Epithelial cell of esophagus (primary cell): Measurements from ENCODE around the gene HOMEZ.
"Not testable (repeated sequence)": the region's sequence is repeated elsewhere in the genome, so short reads cannot be mapped to it uniquely, and the experiment has no call there.

ENCODE experiments used
- DNase-seq: peaks from one replicate; pipeline ENCODE4 v3.0.0; 2010; ENCODE audit warnings: low read depth
- H3K4me3 ChIP-seq: 2 replicates; pipeline ENCODE4 v1.5.1; 2011; ENCODE audit warnings: mild to moderate bottlenecking, low read length, control low read depth
- TF ChIP-seq, protein P1 (sequence below): IDR thresholded peaks from 2 replicates; pipeline ENCODE4 v1.5.1; 2011; ENCODE audit warnings: low read depth, mild to moderate bottlenecking, low read length, control low read depth, inconsistent platforms; ENCODE audit not compliant: insufficient read depth; ENCODE audit errors: missing control alignments

Gene HOMEZ

DNA sequence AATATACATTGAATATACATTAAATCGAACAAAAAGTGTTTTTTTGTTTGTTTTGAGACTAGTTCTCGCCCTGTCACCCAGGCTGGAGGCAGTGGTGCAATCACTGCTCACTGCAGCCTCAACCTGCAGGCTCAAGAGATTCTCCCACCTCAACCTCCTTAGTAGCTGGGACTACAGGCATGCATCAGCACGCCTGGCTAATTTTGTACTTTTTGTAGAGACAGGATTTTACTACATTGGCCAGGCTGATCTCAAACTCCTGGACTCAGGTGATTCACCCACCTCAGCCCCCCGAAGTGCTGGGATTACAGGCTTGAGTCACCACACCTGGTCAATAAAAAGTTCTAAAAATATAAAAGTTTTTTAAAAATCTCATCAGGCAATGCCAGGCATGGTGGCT lies 58.4 kb downstream of the HOMEZ start:
- DNase-seq: peak; percentile 69
- TF ChIP-seq, protein P1, sequence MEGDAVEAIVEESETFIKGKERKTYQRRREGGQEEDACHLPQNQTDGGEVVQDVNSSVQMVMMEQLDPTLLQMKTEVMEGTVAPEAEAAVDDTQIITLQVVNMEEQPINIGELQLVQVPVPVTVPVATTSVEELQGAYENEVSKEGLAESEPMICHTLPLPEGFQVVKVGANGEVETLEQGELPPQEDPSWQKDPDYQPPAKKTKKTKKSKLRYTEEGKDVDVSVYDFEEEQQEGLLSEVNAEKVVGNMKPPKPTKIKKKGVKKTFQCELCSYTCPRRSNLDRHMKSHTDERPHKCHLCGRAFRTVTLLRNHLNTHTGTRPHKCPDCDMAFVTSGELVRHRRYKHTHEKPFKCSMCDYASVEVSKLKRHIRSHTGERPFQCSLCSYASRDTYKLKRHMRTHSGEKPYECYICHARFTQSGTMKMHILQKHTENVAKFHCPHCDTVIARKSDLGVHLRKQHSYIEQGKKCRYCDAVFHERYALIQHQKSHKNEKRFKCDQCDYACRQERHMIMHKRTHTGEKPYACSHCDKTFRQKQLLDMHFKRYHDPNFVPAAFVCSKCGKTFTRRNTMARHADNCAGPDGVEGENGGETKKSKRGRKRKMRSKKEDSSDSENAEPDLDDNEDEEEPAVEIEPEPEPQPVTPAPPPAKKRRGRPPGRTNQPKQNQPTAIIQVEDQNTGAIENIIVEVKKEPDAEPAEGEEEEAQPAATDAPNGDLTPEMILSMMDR: no peak
- no peak overlapping the region for H3K4me3 ChIP-seq

DNA sequence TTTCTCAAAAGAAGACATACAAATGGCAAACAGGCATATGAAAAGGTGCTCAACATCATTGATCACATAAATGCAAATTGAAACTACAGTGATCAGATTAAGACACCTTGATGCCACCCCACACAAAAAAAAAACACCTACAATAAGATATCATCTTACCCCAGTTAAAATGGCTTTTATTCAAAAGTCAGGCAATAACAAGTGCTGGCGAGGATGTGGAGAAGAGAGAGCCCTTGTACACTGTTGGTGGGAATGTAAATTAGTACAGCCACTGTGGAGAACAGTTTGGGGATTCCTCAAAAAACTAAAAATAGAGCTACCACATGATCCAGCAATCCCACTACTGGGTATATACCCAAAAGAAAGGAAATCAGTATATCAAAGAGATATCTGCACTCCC lies 61.0 kb downstream of the HOMEZ start:
- DNase-seq, H3K4me3 ChIP-seq: not testable (repeated sequence)
